ENCODE data around the gene KRT6A. TPM values are rescaled to one million over a fixed set of nuclear protein-coding genes. Genes with fewer than 3 reads are reported as not detected.

KRT6A gene
- total and polyA plus RNA-seq, 9 of the 15 experiments (the other 6 are each of a cell fraction or from before 2014, with no cell fraction given): 0.26 TPM; not detected in 8

DNA sequence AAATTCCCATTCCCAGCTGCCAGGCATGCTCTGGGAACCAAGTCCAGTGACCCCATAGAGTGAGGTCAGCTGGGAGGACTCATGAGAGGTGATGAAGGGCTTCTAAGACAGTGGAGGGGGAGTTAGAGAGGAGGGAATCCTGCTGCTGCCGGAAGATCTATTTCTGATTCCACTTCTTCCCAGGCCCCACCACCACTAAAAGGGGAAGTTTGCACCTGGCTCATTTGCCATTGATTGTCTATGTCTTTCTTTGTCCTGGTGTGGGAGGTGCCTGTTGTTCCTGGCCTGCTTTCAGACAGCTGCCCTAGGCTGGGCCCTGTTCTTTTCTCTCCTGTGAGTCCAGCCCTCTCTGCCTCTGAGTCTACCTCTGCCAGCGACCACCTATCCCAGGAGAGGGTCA lies 3.0 kb upstream of the KRT6A start:
- DNase-seq (ENCODE audit: extremely low read depth in 1 of 4, low spot score in 3 of 4) (no peak), ATAC-seq (no peak), FAIRE-seq (no peak)
- no peaks in the 10 kb centered on the region for H3K79me2 ChIP-seq (ENCODE audit: control insufficient read depth, insufficient read depth, low read length)
- no peaks in the 10 kb centered on the region for H3K9me1 ChIP-seq (ENCODE audit: control insufficient read depth, insufficient read depth, low read length)
- no peak overlapping the region for H3K4me3 ChIP-seq
- intact Hi-C loops (cut with micrococcal nuclease) (no loop called here), in situ Hi-C loops (cut with MboI) (no loop called here)
- CTCF ChIA-PET (ENCODE audit: low intra/inter-chr PET ratio): no interaction called here
- no peaks in the 10 kb centered on the region for H3K4me1 ChIP-seq (replicated peaks in 1 of 2; ENCODE audit: control insufficient read depth in 2 of 2, insufficient read depth in 2 of 2, low read length in 2 of 2)
- no peaks in the 10 kb centered on the region for H3K36me3 ChIP-seq (ENCODE audit: control insufficient read depth, insufficient read depth, low read length)
- no peak for TF ChIP-seq HNRNPK (IDR thresholded peaks at IDR 0.05; ENCODE audit: low read depth, low read length, poor library complexity, severe bottlenecking)
- TF ChIP-seq, protein P1, sequence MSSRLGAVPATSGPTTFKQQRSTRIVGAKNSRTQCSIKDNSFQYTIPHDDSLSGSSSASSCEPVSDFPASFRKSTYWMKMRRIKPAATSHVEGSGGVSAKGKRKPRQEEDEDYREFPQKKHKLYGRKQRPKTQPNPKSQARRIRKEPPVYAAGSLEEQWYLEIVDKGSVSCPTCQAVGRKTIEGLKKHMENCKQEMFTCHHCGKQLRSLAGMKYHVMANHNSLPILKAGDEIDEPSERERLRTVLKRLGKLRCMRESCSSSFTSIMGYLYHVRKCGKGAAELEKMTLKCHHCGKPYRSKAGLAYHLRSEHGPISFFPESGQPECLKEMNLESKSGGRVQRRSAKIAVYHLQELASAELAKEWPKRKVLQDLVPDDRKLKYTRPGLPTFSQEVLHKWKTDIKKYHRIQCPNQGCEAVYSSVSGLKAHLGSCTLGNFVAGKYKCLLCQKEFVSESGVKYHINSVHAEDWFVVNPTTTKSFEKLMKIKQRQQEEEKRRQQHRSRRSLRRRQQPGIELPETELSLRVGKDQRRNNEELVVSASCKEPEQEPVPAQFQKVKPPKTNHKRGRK (tag; IDR thresholded peaks at IDR 0.05): no peak
- TF ChIP-seq ZNF764 (CRISPR knock-in tag; IDR thresholded peaks at IDR 0.05; ENCODE audit: low read depth): no peak
- TF ChIP-seq KLF16 (IDR thresholded peaks at IDR 0.05): no peak
- no peak for TF ChIP-seq NCOA6 (IDR thresholded peaks at IDR 0.05)
- TF ChIP-seq MYC (IDR thresholded peaks at IDR 0.05; ENCODE audit: low read depth, low read length): no peak
- TF ChIP-seq MYC (CRISPR knock-in tag; IDR thresholded peaks at IDR 0.05; ENCODE audit: borderline replicate concordance, low read depth): no peak
- TF ChIP-seq NR4A1 (CRISPR knock-in tag; IDR thresholded peaks at IDR 0.05): no peak
- TF ChIP-seq NR4A1 (tag; IDR thresholded peaks at IDR 0.05): no peak
- no peak for TF ChIP-seq ZNF766 (CRISPR knock-in tag; conservative IDR thresholded peaks at IDR 0.05)
- TF ChIP-seq NR2F6 (CRISPR knock-in tag; IDR thresholded peaks at IDR 0.05): no peak
- TF ChIP-seq KLF10 (CRISPR knock-in tag; IDR thresholded peaks at IDR 0.05): no peak
- TF ChIP-seq TAF7 (tag; IDR thresholded peaks at IDR 0.05): no peak
- no TSS peak for BruUV-seq (replicated peaks)
- H2AFZ ChIP-seq (ENCODE audit: low read depth, low read length): no peak overlapping the region
- H3K4me2 ChIP-seq (ENCODE audit: insufficient read depth, low read length): no peak overlapping the region
- no peak overlapping the region for H3K27ac ChIP-seq (ENCODE audit: extremely low read depth, low read depth, low read length)
- H4K20me1 ChIP-seq (replicated peaks; ENCODE audit: control insufficient read depth, insufficient read depth, low read length): no peaks in the 10 kb centered on the region; the same call in 1 of the 2 replicates
- POLR2A ChIA-PET: interaction anchor here (0.5 kb wide), 1 partner anchor 140 kb away, joined by 3 read pairs; no protein-coding TSS in a partner anchor
- H3K9ac ChIP-seq (ENCODE audit: insufficient read depth in 1 of 2, low read depth in 2 of 2, low read length in 2 of 2): no peak overlapping the region
- no peaks in the 10 kb centered on the region for H3K9me3 ChIP-seq (replicated peaks; ENCODE audit: control insufficient read depth, insufficient read depth, low read depth, low read length)
- WGBS (ENCODE audit: insufficient coverage, low coverage, missing lambda C conversion rate): 0% methylated on average over 2 of the region's 2 CpGs
- H3K27me3 ChIP-seq (ENCODE audit: control insufficient read depth in 2 of 2, insufficient read depth in 2 of 2, low read length in 2 of 2): peaks cover 12 to 22% of the 10 kb centered on the region in 2 experiments
